Osteocyte (in vitro differentiated cells): ENCODE measurements around the gene APOBEC3H. TPM values are rescaled to one million over a fixed set of nuclear protein-coding genes. Genes with fewer than 3 reads are reported as not detected.
A peak's percentile ranks its signal among the peaks of the same experiment; 100 is the strongest.
"Not testable (repeated sequence)": the region's sequence is repeated elsewhere in the genome, so short reads cannot be mapped to it uniquely, and the experiment has no call there.

Experiments used
- DNase-seq: peaks from one replicate; pipeline ENCODE4 v3.0.0; 2021; ENCODE audit warnings: mixed read lengths; ENCODE audit not compliant: unreplicated experiment; ENCODE audit errors: extremely low spot score
- H3K27ac Mint-ChIP-seq: one replicate; pipeline ENCODE4 v1.8.0; 2021; ENCODE audit warnings: mild to moderate bottlenecking, mixed read lengths; ENCODE audit not compliant: unreplicated experiment
- H3K27me3 Mint-ChIP-seq: one replicate; pipeline ENCODE4 v1.8.0; 2021; ENCODE audit warnings: mixed read lengths; ENCODE audit not compliant: unreplicated experiment
- H3K36me3 Mint-ChIP-seq: one replicate; pipeline ENCODE4 v1.8.0; 2021; ENCODE audit warnings: mixed read lengths; ENCODE audit not compliant: unreplicated experiment
- H3K4me1 Mint-ChIP-seq: one replicate; pipeline ENCODE4 v1.8.0; 2021; ENCODE audit warnings: mixed read lengths; ENCODE audit not compliant: unreplicated experiment
- H3K4me3 Mint-ChIP-seq: one replicate; pipeline ENCODE4 v1.8.0; 2021; ENCODE audit warnings: mild to moderate bottlenecking, moderate library complexity, mixed read lengths; ENCODE audit not compliant: unreplicated experiment
- H3K9me3 Mint-ChIP-seq: one replicate; pipeline ENCODE4 v1.8.0; 2021; ENCODE audit warnings: mixed read lengths; ENCODE audit not compliant: unreplicated experiment
- CTCF ChIP-seq: fragments of 200-600 bp; sonication (generic); IDR thresholded peaks from 2 replicates; pipeline ENCODE4 v1.5.0; 2021; ENCODE audit warnings: antibody characterized with exemption, mild to moderate bottlenecking, moderate library complexity
- long read RNA-seq: library from polyadenylated mRNA; unstranded; transcript quantifications from one replicate; pipeline ENCODE4 v2.0.0, GENCODE V29; 2021
- total RNA-seq: library from RNA; stranded (reverse); gene quantifications from 2 replicates; pipeline ENCODE4 v1.2.1, GENCODE V29; 2021

APOBEC3H gene
- not detected in 2 replicates for total RNA-seq
- long read RNA-seq = 0 reads

GRCh38 chr22:39097098-39098020 lies at the start of gene APOBEC3H:
APOBEC3H (plus strand) TSS chr22:39097244; CDS start chr22:39100279, 3,035 bp downstream.
- no peak for DNase-seq
- peaks cover 6% of the 10 kb centered on the region for H3K4me1 Mint-ChIP-seq
- peaks cover 5% of the 10 kb centered on the region for H3K27me3 Mint-ChIP-seq
- no peak for TF ChIP-seq CTCF
- H3K4me3 Mint-ChIP-seq = no peak within 1 kb of the TSS
- no peaks in the 10 kb centered on the region for H3K9me3 Mint-ChIP-seq
- H3K27ac Mint-ChIP-seq = peak within 1 kb of the TSS; percentile 60
- no peaks in the 10 kb centered on the region for H3K36me3 Mint-ChIP-seq

GRCh38 chr22:39049486-39049885 lies 47.6 kb upstream of the APOBEC3H start:
- DNase-seq, H3K36me3 Mint-ChIP-seq, H3K27ac Mint-ChIP-seq, H3K27me3 Mint-ChIP-seq, H3K4me1 Mint-ChIP-seq, H3K4me3 Mint-ChIP-seq, H3K9me3 Mint-ChIP-seq: not testable (repeated sequence)

- not testable (repeated sequence) for DNase-seq, H3K4me1 Mint-ChIP-seq, H3K27me3 Mint-ChIP-seq, H3K9me3 Mint-ChIP-seq, H3K27ac Mint-ChIP-seq, H3K36me3 Mint-ChIP-seq, H3K4me3 Mint-ChIP-seq
Measured at GRCh38 chr22:39051844-39052495, 45.1 kb upstream of the APOBEC3H start.

GRCh38 chr22:39055658-39056057 lies 41.4 kb upstream of the APOBEC3H start:
- H3K4me1 Mint-ChIP-seq = peaks cover 5% of the 10 kb centered on the region
- no peaks in the 10 kb centered on the region for H3K27me3 Mint-ChIP-seq
- TF ChIP-seq CTCF = no peak
- no peak for DNase-seq
- no peak overlapping the region for H3K27ac Mint-ChIP-seq
- H3K9me3 Mint-ChIP-seq = no peaks in the 10 kb centered on the region
- no peak overlapping the region for H3K4me3 Mint-ChIP-seq
- H3K36me3 Mint-ChIP-seq = no peaks in the 10 kb centered on the region

GRCh38 chr22:39061290-39061689 lies 35.8 kb upstream of the APOBEC3H start:
- not testable (repeated sequence) for H3K4me1 Mint-ChIP-seq, H3K27ac Mint-ChIP-seq, H3K36me3 Mint-ChIP-seq, DNase-seq, H3K9me3 Mint-ChIP-seq, H3K27me3 Mint-ChIP-seq, H3K4me3 Mint-ChIP-seq

- H3K27ac Mint-ChIP-seq, H3K27me3 Mint-ChIP-seq, H3K4me1 Mint-ChIP-seq, H3K4me3 Mint-ChIP-seq, DNase-seq, H3K9me3 Mint-ChIP-seq, H3K36me3 Mint-ChIP-seq: not testable (repeated sequence)
Measured at GRCh38 chr22:39061951-39062350, 35.1 kb upstream of the APOBEC3H start.

GRCh38 chr22:39063904-39064303 lies 33.1 kb upstream of the APOBEC3H start:
- DNase-seq, H3K4me1 Mint-ChIP-seq, H3K4me3 Mint-ChIP-seq, H3K27me3 Mint-ChIP-seq, H3K36me3 Mint-ChIP-seq, H3K9me3 Mint-ChIP-seq, H3K27ac Mint-ChIP-seq: not testable (repeated sequence)

GRCh38 chr22:39066442-39067276 lies 30.4 kb upstream of the APOBEC3H start:
- not testable (repeated sequence) for H3K4me1 Mint-ChIP-seq, H3K4me3 Mint-ChIP-seq, DNase-seq, H3K36me3 Mint-ChIP-seq, H3K9me3 Mint-ChIP-seq, H3K27me3 Mint-ChIP-seq, H3K27ac Mint-ChIP-seq
